HuH-7.5 (cell line): Measurements from ENCODE around the gene SDE2.
"Not testable (repeated sequence)": the region's sequence is repeated elsewhere in the genome, so short reads cannot be mapped to it uniquely, and the experiment has no call there.

Experiments used
- DNase-seq: peaks from one replicate; pipeline ENCODE4 v3.0.0; 2011; ENCODE audit warnings: low spot score

SDE2 gene

DNA sequence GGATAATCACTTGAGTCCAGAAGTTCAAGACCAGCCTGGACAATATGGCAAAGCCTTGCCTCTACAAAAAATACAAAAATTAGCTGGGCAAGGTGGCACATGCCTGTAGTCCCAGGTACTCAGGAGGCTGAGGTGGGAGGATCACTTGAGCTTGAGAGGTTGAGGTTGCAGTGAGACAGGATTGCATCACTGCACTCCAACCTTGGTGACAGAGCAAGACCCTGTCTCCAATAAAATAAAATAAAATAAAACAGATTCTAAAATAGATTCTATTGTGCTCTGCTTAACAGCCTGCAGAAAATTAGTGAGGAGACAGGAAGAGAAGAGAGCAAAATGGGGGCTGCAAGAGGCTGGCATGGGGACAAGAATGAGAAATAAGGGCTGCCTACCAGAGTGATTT is 7.5 kb upstream of the SDE2 start:
- DNase-seq = no peak

DNA sequence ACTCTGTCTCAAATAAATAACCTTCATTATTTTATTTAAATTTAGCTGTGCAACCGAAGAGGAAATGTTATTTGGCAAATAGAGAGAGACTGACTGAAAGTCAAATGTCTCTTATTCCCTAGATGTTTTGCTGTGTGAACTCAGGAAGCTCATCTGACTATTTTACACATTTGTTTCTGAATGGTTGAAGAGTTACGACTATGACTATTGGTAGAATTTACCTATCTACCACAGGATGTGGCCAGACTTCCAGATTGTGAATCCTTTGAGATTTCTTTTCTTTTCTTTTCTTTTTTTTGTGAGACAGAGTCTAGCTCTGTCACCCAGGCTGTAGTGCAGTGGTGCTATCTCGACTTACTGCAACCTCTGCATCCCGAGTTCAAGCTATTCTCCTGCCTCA is 5.3 kb upstream of the SDE2 start:
- no peak for DNase-seq

DNA sequence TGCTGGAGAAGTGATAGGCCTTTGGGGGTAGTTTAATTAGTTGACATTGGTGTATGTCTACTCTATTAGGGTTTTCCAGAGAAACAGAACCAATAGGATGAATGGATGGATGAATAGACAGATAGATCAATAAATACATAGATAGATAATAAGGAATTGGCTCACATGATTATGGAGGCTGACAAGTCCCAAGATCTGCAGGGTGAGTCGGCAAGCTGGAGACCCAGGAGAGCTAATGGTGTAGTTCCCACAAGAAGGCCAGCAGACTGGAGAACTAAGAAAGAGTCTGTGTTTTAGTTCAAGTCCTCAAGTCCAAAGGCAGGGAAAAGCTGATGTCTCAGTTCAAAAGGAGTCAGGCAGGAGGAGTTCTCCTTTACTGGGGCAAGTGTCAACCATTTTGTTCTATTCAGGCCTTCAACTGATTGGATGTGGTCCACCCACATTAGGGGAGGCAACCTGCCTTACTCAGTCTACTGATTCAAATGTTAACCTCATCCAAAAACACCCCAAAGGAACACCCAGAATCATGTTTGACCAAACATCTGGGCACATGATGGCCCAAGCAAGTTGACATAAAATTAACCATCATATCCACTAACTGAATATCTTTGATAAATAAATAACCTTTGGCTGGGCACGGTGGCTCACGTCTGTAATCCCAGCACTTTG is 4.5 kb upstream of the SDE2 start:
- DNase-seq = no peak

DNA sequence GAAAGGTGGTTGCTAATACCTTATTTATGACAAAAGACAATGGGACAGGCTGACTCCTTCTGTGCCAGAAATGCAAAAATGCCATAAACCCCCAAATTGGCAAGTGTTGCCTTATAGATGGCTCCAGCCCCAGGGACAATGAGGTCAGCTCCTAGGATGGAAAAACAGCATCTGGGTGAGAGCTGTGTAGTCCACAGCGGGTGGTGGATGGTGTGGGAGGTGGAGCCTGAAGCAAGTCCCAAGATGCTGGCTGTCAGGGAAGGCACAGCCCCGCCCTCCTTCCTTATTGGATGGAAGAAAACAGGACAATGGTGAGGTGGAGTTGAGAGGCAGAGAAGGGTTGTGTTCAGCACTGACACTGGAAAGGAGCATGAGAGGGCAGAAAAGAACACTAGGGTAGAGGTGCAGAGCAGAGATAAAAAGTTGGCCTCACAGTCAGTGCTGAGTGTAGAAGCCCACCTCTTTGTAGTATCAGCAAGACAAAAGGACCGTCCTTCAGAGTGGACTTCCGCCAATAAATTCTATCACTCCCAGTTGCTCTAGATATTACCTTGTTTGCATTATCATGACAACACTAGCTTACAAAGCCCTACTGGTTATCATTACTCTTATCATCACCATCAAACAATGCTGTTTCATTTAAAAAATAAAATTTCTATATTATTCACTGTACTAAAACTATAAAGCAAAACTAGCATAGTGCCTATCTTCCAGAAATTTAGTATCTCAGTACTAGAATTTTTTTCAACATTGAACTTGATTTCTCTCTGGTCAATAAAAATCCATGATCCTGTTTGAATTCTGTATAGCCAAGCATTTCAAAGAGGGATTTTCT is 3.7 kb upstream of the SDE2 start:
- no peak for DNase-seq

DNA sequence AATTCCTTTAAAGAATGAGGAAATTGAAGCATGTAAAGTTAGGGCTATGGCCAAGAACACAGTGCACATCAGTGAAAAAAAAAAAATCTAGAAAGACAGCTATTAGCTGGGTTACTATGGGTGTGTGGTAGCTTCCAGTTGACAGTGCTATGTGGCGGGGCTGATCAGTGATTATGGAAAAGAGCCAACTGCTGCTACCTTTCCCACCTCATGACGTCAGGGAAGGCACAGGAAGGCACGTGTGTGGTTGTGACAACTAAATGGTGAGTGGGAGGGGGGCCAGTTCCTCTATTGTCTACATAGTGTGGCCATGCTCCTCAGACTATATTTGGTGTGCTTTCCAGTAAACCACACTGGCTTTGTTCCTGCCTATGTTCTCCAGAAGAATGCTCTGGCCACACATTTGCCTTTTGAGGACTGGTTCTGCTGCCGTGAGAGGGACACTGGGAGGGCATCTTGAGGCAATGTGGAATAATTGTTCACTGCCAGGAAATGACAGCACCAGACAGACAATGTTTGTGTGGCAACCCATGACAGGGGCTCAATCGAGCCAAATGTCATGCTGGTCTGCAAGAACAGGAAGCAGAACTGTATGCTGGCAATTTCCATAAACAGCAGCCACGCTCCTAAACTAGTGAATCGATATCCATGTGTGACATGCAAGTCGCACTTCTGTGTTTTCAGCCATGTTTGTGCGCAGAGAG is 3.0 kb upstream of the SDE2 start:
- DNase-seq = no peak

DNA sequence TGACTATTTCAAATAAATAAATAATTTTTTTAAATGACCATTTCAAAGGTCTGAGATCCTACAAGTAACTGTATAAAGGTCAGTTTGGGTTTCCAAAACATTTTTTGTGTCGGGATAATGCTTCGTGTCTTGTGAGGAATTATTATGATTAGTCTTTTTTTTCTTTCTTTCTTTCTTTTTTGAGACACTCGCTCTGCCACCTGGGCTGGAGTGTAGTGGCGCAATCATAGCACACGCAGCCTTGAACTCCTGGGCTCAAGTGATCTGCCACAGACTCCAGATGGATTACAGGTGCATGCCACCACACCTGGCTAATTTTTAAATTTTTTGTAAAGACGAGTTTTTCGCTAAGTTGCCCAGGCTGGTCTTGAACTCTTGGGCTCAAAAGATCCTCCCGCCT is 1.9 kb upstream of the SDE2 start:
- no peak for DNase-seq

DNA sequence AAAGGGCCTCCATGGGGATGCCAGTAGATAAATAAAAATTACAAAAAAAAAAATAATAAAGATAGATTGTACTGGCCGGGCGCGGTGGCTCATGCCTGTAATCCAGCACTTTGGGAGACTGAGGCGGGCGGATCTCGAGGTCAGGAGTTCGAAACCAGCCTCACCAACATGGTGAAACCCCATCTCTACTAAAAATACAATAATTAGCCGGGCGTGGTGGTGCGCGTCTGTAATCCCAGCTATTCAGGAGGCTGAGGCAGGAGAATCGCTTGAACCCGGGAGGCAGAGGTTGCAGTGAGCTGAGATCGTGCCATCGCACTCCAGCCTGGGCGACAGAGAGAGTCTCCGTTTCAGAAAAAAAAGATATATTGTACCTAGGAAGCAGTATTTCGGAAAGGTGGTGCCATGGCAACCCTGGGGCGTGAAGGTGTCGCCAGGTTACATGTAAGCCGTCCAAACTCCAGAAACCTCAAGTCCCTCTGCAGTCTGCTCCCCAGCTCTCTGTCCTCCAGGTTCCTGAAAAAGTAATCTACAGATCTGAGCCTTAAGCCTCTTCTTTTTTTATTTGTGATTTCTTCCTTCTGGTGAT is 1.4 kb upstream of the SDE2 start:
- not testable (repeated sequence) for DNase-seq

DNA sequence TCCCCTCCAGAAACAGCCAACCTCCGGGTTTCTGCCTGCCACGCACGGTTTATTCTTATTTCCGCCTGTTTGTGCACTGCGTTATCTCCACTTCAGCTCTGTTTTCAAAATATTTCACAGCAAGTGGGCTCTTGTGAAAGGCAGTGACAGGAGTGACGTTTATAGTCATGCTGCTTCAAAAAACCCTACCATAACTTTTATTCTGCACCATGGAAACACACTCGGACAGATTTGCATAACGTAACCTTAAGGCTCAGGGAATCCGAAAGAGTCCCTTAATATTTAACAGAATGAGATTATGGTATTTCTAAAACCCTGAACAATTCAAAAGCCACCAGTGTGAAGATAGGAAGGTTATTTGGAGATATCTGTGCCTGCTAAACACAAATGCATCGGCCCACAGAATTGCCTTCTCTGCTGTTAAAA is 782 bp upstream of the SDE2 start:
- DNase-seq = no peak

DNA sequence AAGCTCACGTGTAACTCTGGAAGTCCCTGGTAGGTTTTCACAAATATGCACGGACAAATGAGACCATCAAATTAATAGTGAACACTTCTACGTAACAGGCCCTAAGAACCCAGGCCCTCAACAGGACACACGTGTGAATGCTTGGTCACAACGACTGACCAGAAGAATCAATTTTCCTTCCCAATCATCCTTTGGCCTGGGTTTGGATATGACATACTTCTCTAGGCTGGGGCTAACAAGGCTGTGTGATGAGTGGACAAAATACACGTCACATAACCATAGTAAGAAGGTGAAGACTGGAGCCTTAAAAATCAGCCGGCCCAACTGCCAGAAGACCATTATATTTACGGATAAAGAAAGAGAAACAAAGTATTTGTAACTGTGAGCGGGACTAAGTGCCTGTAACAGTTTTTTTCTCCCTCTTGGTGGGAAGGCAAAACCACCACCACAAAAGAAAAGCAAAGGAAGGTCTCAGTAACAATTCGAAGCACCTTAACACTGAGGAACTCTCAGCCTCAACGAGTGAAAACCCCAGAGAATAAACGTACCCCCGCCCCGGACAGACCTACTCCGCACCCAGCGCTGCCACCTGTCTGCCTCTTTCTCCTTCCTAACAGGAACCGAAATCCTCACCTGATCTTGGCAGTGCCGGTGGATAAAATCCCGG is 450 bp downstream of the SDE2 start:
- DNase-seq = no peak

DNA sequence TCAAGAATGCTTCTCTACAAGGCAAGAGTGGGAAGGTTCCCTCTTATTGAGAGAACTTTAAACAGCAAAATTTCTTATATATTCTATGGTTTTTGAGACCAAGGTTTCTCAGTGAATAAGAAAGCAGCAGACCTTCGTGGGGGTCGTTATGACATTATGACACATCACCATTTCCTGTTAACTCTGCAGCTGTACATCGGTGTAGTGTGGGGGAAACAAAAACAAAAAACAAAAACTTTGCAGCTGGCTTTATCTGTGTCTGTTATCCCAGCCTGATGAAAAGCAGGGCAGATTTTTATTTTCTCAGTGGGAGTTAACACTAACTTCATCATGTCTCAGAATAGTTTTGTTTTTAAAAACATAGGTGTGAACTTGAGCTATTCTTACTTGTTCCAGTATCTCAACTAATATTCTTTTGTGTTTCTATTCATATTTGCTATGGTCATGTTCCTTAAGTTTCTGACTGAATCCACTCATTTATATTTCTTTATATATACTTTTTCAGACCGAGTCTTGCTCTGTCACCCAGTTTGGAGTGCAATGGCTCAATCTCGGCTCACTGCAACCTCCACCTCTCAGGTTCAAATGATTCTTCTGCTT is 2.1 kb downstream of the SDE2 start:
- DNase-seq = no peak

DNA sequence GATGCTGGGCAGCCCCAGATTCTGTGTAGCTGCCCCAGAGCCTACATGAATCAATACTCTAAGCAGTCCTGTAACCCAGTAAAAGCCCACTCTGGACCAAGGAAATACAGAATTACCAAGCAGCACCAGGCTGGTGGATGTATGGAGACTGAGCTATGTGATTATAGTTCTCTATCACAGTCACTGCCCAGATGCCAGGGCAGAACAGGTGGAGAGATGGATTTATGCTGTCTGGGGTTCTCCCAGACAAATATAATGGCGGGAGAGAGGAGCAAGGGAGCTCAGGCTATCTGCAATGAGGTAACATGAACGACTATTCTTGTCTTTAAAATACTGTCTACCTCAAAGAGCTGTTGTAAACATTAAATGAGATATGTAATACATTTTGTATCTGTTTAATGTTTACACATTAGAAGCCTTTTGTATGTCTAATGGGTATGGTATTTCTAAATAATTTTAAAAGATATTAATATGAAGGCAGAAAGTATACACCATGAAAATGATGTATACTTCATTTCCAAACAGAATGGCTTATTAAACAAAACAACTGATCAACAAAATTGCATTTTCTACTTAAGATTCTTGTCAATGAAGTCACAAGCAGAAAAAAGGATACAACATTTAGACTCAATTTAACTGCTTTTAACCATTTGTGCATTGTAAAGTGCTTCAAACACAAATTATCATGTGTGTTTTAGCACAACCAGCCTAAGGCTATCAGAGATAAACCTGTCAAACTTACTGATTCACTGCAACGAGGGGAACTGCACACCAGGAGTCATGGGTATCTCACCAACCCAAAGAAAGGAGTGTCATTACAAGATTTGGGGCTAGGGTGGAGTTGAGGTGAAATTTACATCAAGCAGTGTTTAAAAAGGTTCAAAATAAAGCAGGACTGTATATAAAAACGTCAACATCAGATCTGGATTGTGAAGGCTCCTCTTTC is 3.0 kb downstream of the SDE2 start:
- DNase-seq = no peak

DNA sequence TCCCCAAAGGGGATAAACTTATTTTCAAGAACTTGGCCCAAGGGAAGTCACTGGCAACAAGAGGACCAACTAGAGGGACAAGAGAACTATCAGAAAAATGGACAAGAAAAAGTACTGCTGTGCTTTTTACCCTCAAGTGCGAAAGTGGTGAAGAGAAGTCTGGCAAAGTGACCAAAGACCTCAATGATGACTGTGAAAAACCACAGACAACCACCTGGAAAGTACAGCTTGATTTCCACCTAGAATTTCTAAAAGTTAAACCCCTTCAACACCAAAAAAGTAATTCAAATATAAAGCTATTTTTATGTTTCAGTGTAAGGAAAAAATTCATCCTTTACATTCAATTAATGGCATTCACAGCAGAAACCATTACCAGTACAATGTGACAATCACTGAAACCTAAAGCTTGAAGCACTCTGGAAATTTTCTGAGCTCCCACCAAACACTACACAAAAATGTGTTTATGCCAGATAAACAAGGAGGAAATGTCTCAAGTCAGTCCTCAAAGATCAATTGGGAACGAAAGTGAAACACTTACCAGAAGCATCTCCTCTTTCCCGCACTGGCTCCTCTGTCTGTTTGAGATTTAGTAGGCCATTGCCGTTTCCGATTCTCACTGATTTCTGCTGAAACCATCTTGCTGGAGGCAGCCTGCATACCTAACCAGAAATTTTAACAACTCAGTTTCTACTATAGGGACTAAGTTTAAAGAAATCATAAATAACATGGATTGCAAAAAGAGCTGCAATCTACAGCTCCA is 8.3 kb downstream of the SDE2 start:
- DNase-seq = no peak

DNA sequence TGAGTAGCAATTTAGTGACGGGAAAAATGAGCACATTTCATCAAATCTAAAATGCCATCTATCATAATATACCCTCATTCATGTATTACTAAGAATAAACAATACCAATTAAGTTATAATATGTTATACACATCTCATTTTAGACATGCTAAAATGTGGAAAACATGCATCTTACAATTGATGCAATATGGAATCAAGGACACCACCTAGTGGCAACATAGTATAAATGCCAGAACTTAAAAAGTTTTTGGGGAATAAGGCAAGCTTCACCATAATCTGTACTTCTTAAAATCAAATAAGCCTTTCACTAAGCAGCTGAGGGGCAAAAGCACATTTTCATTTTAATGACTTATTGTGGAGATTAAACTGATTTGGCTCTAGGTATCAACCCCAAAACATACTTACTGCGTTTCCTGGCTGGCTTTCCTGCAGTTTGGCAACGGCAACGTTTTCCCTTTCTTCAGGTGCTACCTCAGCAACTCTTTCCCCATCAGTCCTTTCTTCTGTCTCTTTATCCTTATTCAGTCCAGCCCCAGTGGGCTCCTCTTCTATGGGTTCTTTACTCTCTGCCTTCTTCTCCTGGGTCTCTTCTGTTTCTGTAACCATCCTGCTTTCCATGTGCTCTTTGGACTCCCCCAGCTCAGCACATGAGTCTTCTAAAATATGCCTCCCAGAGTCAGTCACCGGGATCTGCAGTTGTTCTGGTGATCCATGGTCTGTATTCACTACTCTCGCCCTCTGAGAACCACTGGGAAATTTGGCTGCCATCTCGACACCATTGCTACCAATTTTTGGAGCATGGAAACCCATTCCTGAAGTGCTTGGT is 11.4 kb downstream of the SDE2 start:
- no peak for DNase-seq

DNA sequence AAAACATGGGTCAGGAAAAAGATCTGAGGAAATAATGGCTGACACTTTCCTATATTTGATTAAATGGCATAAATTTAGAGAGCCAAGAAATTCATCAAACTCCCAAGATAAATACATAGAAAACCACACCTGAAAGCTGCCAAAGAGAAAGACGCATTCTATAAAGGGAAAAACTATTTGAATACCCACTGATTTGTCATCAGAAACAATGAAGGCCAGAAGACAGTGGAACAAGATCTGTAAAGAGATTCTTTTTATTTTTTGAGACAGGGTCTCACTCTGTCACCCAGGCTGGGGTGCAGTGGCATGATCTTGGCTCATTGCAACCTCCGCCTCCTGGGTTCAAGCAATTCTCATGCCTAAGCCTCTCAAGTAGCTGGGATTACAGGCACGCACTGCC is 17.4 kb downstream of the SDE2 start:
- no peak for DNase-seq

DNA sequence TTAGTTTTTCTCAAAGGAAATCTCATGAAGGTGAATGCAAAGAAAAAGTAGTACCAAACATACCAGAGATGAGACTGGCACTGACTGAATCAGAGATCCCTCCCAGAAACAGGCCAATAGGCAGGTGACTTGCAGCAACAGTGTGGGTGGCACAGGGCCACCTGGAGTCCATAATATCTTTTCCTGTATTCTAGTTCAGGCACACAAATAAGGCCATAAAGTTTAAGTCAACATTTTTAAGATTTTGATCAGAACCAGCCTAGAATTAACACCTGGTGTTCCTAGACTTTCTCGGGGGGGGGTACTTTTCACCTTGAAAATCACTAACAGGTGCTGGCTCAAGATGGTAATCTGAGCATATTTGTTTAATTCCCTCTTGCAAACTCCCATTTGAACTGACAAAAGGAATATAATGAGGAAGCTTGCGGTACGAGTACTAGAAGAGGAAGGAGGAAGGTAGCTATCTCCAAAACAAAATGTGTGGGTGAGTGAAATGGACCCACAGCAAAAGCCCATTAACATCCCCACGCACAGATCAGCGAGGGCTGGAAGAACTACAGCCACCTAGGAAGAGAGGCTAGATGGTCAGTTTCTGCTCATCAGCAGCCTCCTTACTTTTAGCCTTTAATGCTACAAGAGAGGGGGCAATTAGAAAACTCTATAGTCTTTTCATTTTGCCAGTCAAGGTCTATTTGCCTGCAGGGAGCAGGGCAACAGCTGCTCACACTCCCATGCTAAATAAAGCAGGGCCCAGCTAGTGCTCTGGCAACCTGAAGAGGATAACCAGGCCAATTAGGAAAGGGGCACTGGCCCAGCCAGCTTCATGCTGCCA is 18.9 kb downstream of the SDE2 start:
- DNase-seq = no peak

DNA sequence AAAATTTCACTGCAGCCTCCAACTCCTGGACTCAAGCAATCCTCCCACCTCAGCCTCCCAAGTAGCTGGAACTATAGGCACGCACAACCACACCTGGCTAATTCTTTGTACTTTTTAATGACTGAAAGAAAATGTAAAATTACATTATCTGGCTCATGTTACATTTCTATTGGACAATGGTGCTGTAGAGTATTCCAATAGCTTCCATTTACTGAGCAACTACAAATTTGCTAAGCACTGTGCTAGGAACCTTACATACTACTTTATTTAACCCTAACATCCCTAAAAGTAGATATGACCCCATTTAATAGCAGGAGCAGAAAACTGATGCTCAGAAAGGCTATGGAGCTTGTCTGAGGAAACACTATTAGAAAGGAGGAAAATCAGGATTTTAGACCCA is 19.7 kb downstream of the SDE2 start:
- DNase-seq = no peak

DNA sequence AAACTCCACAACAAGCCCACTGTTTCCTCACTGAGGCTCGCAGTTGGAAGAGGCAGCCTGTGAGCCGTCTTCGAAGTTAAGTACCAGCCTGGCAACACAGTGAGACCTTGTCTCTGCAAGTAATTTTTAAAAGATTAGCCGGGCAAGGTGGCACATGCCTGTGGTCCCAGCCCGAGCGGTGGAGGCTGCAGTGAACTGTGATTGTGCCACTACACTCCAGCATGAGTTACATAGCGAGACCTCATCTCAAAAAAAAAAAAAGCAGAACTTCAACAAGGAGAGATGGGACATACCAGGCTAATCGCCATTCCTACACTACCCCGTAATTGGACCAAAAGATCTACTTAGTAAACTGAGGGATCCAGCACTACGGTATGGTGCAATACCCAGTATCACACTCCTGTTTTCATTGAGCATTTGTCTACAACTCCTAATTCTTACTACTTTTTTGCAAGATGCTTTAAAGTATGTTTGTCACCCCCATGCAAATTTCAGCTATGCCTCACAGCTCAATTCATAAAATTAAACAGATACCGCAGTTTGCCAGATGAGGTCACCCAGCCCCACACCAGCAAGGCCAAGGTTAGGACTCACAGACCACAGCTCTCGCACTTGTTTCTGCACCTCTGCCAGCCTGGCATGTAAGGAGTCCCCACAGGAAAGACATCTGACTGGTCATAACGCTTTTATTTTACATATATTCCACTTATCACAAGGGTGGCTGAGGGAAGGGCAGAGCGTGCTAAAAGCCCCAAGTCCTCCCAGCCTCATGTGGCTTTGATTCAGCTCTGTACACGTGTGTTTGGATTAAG is 21.0 kb downstream of the SDE2 start:
- DNase-seq = no peak
